Ovary (tissue), 3 donors: ENCODE measurements around the gene RAP2A.

Experiments
- CTCF ChIP-seq, 3 donors: fragments of 450-650 bp in 2 of 3; fragments of 200-600 bp in 1 of 3; IDR thresholded peaks; one replicate each; pipeline versions ENCODE4 v1.5.1 to v1.8.0; 2016 to 2022; ENCODE audit warnings: antibody characterized with exemption in 3 of 3, mild to moderate bottlenecking in 1 of 3
- EP300 ChIP-seq: sonication (generic); formaldehyde crosslinking; IDR thresholded peaks from one replicate; pipeline ENCODE4 v1.6.1; 2017; ENCODE audit warnings: antibody characterized with exemption
- POLR2A ChIP-seq: fragments of 450-650 bp; IDR thresholded peaks from one replicate; pipeline ENCODE4 v1.6.1; 2017; ENCODE audit warnings: antibody characterized with exemption, mild to moderate bottlenecking, moderate library complexity
- donor health status: DM: no; HTN: no; CAD: no.

GRCh38 chr13:97395447-97396136 lies 38.4 kb upstream of the RAP2A start:
- TF ChIP-seq CTCF (IDR thresholded peaks at IDR 0.05), result no peak
- no peak for TF ChIP-seq EP300
- no peak for TF ChIP-seq POLR2A
